Mesenchymal stem cell (in vitro differentiated cells and primary cell): Measurements from ENCODE around the gene TMEM184A.

Experiments
- DNase-seq: peaks from one replicate; pipeline ENCODE4 v3.0.0-alpha.2; 2013
- H2AFZ ChIP-seq: one replicate; pipeline ENCODE4 v1.6.1; 2013; ENCODE audit warnings: low read depth, mild to moderate bottlenecking, control low read depth, inconsistent platforms, low read length, moderate library complexity
- H2AK5ac ChIP-seq: 2 replicates; pipeline ENCODE4 v1.6.1; 2013; ENCODE audit warnings: low read length, moderate library complexity, mild to moderate bottlenecking, inconsistent platforms; ENCODE audit not compliant: severe bottlenecking
- H2BK120ac ChIP-seq: one replicate; pipeline ENCODE4 v1.6.1; 2013; ENCODE audit warnings: low read depth, mild to moderate bottlenecking, inconsistent platforms, low read length, moderate library complexity
- H2BK12ac ChIP-seq, 2 experiments: one replicate each; pipeline ENCODE4 v1.6.1; 2013; ENCODE audit warnings: inconsistent platforms in 2 of 2, low read length in 2 of 2, mild to moderate bottlenecking in 2 of 2, moderate library complexity in 2 of 2, control low read depth in 1 of 2
- H2BK15ac ChIP-seq: one replicate; pipeline ENCODE4 v1.6.1; 2013; ENCODE audit warnings: mild to moderate bottlenecking, low read depth, inconsistent platforms; ENCODE audit not compliant: poor library complexity, severe bottlenecking
- H2BK5ac ChIP-seq: 2 replicates; pipeline ENCODE4 v1.6.1; 2013; ENCODE audit warnings: low read depth, mild to moderate bottlenecking, low read length, control low read depth, inconsistent platforms; ENCODE audit not compliant: poor library complexity, severe bottlenecking
- H3K14ac ChIP-seq, 2 experiments: one replicate each; pipeline ENCODE4 v1.6.1; 2013; ENCODE audit warnings: inconsistent platforms in 2 of 2, low read length in 2 of 2, control low read depth in 1 of 2, mild to moderate bottlenecking in 1 of 2, moderate library complexity in 1 of 2
- H3K18ac ChIP-seq, 2 experiments: one replicate each; pipeline ENCODE4 v1.6.1; 2013; ENCODE audit warnings: inconsistent platforms in 2 of 2, low read length in 2 of 2, control low read depth in 1 of 2, low read depth in 1 of 2, mild to moderate bottlenecking in 1 of 2
- H3K23ac ChIP-seq, 2 experiments: one replicate each; pipeline ENCODE4 v1.6.1; 2013; ENCODE audit warnings: inconsistent platforms in 2 of 2, low read length in 2 of 2, mild to moderate bottlenecking in 2 of 2, moderate library complexity in 2 of 2, control low read depth in 1 of 2
- H3K27ac ChIP-seq: 2 replicates; pipeline ENCODE4 v1.5.1; 2013; ENCODE audit warnings: mild to moderate bottlenecking, moderate library complexity, low read length, control low read depth, inconsistent platforms; ENCODE audit not compliant: poor library complexity, severe bottlenecking
- H3K27me3 ChIP-seq, 2 experiments: 2 replicates each; pipeline versions ENCODE4 v1.6.1 to v1.7.0; 2013; ENCODE audit warnings: low read length in 2 of 2, mild to moderate bottlenecking in 2 of 2, moderate library complexity in 2 of 2, control low read depth in 1 of 2, inconsistent platforms in 1 of 2; ENCODE audit not compliant: control insufficient read depth in 1 of 2, insufficient read depth in 1 of 2
- H3K36me3 ChIP-seq, 2 experiments: 2 replicates each; pipeline versions ENCODE4 v1.6.1 to v1.7.0; 2013; ENCODE audit warnings: low read length in 2 of 2, control low read depth in 1 of 2, inconsistent platforms in 1 of 2, low read depth in 1 of 2, mild to moderate bottlenecking in 1 of 2; ENCODE audit not compliant: insufficient read depth in 2 of 2, control insufficient read depth in 1 of 2
- H3K4ac ChIP-seq, 2 experiments: one replicate each; pipeline ENCODE4 v1.6.1; 2013; ENCODE audit warnings: inconsistent platforms in 2 of 2, low read length in 2 of 2, mild to moderate bottlenecking in 2 of 2, moderate library complexity in 2 of 2, control low read depth in 1 of 2, low read depth in 1 of 2
- H3K4me1 ChIP-seq: 2 replicates; pipeline ENCODE4 v1.6.1; 2013; ENCODE audit warnings: low read depth, low read length, control low read depth; ENCODE audit not compliant: control insufficient read depth, insufficient read depth
- H3K4me2 ChIP-seq: 2 replicates; pipeline ENCODE4 v1.6.1; 2013; ENCODE audit warnings: low read length, mild to moderate bottlenecking, inconsistent platforms; ENCODE audit not compliant: poor library complexity, severe bottlenecking
- H3K4me3 ChIP-seq, 2 experiments: 2 replicates each; pipeline versions ENCODE4 v1.5.1 to v1.7.0; 2013; ENCODE audit warnings: low read length in 2 of 2, mild to moderate bottlenecking in 2 of 2, control low read depth in 1 of 2, low read depth in 1 of 2; ENCODE audit not compliant: insufficient read depth in 1 of 2
- H3K79me1 ChIP-seq: replicated peaks from 2 replicates; pipeline ENCODE4 v1.6.1; 2013; ENCODE audit warnings: mild to moderate bottlenecking, control low read depth, low read length, inconsistent platforms; ENCODE audit not compliant: poor library complexity, severe bottlenecking
- H3K9ac ChIP-seq: 2 replicates; pipeline ENCODE4 v1.7.0; 2013; ENCODE audit warnings: mild to moderate bottlenecking, low read length, moderate library complexity
- H3K9me3 ChIP-seq: 2 replicates; pipeline ENCODE4 v1.7.0; 2013; ENCODE audit warnings: mild to moderate bottlenecking, low read length; ENCODE audit not compliant: control insufficient read depth
- H4K8ac ChIP-seq: one replicate; pipeline ENCODE4 v1.6.1; 2013; ENCODE audit warnings: inconsistent platforms, mild to moderate bottlenecking, low read length, moderate library complexity
- H4K91ac ChIP-seq: one replicate; pipeline ENCODE4 v1.6.1; 2013; ENCODE audit warnings: mild to moderate bottlenecking, low read length, inconsistent platforms
- WGBS: methylation state at CpG from one replicate; pipeline ENCODE4 v1.1.7; 2013; ENCODE audit warnings: mixed read lengths; 5-methylcytosine and 5-hydroxymethylcytosine counted together

The TMEM184A gene

GRCh38 chr7:1563981-1564602, 8.1 kb upstream of the TMEM184A start:
- 96% methylated on average over 15 of the region's 15 CpGs for WGBS

GRCh38 chr7:1562597-1563051, 6.6 kb upstream of the TMEM184A start:
- H3K9me3 ChIP-seq: no peaks in the 10 kb centered on the region
- H3K36me3 ChIP-seq: peaks cover 10 to 12% of the 10 kb centered on the region in 2 experiments
- WGBS: 78% methylated on average over 18 of the region's 18 CpGs
- H2AK5ac ChIP-seq: peak overlapping the region; percentile 55
- H3K4ac ChIP-seq: no peak overlapping the region
- H2AFZ ChIP-seq: no peak overlapping the region
- H2BK15ac ChIP-seq: peak overlapping the region; percentile 12
- H2BK120ac ChIP-seq: no peak overlapping the region
- H3K4me3 ChIP-seq: no peak overlapping the region
- H4K8ac ChIP-seq: no peak overlapping the region
- peak overlapping the region in 1 of 2 experiments; percentile 58 for H3K14ac ChIP-seq
- peak overlapping the region in 1 of 2 experiments; percentile 62 for H3K23ac ChIP-seq
- H3K4me1 ChIP-seq: peaks cover 36% of the 10 kb centered on the region
- DNase-seq: peak; percentile 47
- no peak overlapping the region for H3K9ac ChIP-seq
- no peak overlapping the region for H3K4me2 ChIP-seq
- no peak overlapping the region for H3K18ac ChIP-seq
- no peak overlapping the region for H3K27ac ChIP-seq
- peaks cover 2% of the 10 kb centered on the region for H3K79me1 ChIP-seq
- peak overlapping the region in 1 of 2 experiments; percentile 32 for H2BK12ac ChIP-seq
- H2BK5ac ChIP-seq: no peak overlapping the region
- H3K27me3 ChIP-seq: no peaks in the 10 kb centered on the region
- H4K91ac ChIP-seq: no peak overlapping the region

More at GRCh38 chr7:1563981-1564602, 8.1 kb upstream of the TMEM184A start:
- Histone ChIP-seq H3K4me3 (peak overlapping the region in 1 of 2 experiments; percentile 4), H2BK12ac (no peak overlapping the region), H3K9ac (peak overlapping the region; percentile 36), H2BK5ac (no peak overlapping the region), H3K36me3 (peaks cover 10 to 12% of the 10 kb centered on the region in 2 experiments), H3K9me3 (no peaks in the 10 kb centered on the region), H2BK15ac (no peak overlapping the region), H3K14ac (no peak overlapping the region), H3K4ac (no peak overlapping the region), H2AFZ (no peak overlapping the region), H3K23ac (no peak overlapping the region), H3K27me3 (no peaks in the 10 kb centered on the region), H3K27ac (no peak overlapping the region), H3K4me1 (peaks cover 38% of the 10 kb centered on the region), H3K79me1 (peaks cover 2% of the 10 kb centered on the region), H4K91ac (no peak overlapping the region), H3K18ac (no peak overlapping the region), H3K4me2 (no peak overlapping the region), H4K8ac (no peak overlapping the region), H2BK120ac (no peak overlapping the region), H2AK5ac (no peak overlapping the region)
- no peak for DNase-seq

DNA sequence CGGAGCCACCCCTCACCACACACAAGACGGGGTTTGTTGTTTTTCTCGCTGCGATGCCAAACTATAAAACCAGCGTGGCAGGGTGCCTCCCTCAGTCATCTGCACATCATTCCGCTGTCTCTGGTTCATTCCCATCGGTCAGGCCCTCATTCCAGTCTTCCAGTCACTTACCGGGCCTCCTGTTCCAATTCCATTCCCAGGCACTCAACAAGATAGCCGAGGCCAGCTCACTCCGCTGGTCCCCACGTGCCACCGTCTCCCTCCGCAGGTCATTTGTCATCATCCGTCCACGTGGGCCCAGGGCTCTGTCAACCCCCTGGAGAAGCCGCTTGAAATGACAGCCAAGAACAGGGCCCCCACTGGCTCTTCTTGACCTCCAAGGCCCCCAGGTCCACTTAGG, 6.1 kb upstream of the TMEM184A start:
- H2BK120ac ChIP-seq: no peak overlapping the region
- H3K27ac ChIP-seq: no peak overlapping the region
- H3K18ac ChIP-seq: no peak overlapping the region
- H4K8ac ChIP-seq: no peak overlapping the region
- H3K4me2 ChIP-seq: no peak overlapping the region
- peak overlapping the region; percentile 55 for H2AK5ac ChIP-seq
- peaks cover 10 to 12% of the 10 kb centered on the region in 2 experiments for H3K36me3 ChIP-seq
- H3K4ac ChIP-seq: peak overlapping the region in 1 of 2 experiments; percentile 52
- no peak overlapping the region for H3K4me3 ChIP-seq
- no peak for DNase-seq
- H2BK12ac ChIP-seq: no peak overlapping the region
- H2AFZ ChIP-seq: no peak overlapping the region
- no peaks in the 10 kb centered on the region for H3K27me3 ChIP-seq
- H3K14ac ChIP-seq: peak overlapping the region in 1 of 2 experiments; percentile 58
- peaks cover 2% of the 10 kb centered on the region for H3K79me1 ChIP-seq
- 87% methylated on average over 16 of the region's 16 CpGs for WGBS
- H3K23ac ChIP-seq: no peak overlapping the region
- peaks cover 31% of the 10 kb centered on the region for H3K4me1 ChIP-seq
- H3K9ac ChIP-seq: no peak overlapping the region
- no peak overlapping the region for H2BK5ac ChIP-seq
- H2BK15ac ChIP-seq: no peak overlapping the region
- H3K9me3 ChIP-seq: no peaks in the 10 kb centered on the region
- H4K91ac ChIP-seq: no peak overlapping the region

DNA sequence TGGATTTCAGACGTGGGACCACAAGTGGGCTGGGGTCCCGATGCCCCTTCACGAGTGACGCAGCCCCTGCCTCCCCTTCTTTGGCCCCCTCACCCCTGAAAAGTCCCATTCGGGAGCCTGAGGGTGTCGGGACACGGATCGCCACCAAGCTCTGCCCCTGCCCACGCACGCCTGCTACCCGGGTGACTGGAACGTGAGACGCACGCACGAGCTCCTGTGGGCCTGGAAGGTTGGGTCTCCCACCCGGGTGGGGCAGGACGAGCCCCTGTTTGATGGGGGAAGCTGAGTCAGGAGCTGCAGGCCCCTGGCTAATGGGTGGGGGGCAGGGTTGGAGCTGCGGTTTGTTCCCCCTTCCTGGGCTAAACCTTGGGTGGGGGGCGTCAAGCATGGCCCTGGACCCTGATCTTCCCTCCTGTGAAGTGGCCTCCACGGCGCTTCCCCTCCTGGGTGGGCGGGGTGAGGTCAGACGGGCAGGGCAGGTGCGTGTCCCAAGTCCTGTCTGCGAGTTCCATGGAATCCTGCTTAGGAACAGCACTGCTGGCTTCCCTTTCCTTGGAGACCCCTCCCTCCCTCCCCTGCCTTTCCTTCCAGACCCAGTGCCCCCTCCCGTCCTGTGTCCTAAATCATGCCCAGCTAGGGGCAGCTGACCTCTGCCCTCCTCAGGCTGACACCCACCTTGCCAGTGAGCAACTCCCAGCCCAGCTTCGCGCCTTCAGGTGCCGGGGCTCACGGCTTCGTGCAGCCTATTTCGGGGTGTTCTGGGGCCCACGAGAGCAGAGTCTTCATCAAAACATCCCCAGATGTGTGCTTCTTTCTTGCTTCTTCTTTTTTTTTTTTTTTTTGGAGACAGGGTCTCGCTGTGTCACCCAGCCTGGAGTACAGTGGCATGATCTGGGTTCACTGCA, 5.3 kb upstream of the TMEM184A start:
- Histone ChIP-seq H2BK15ac (no peak overlapping the region), H4K8ac (no peak overlapping the region), H3K36me3 (peaks cover 7% of the 10 kb centered on the region in 2 experiments), H2BK120ac (no peak overlapping the region), H3K18ac (no peak overlapping the region), H4K91ac (no peak overlapping the region), H3K9me3 (no peaks in the 10 kb centered on the region), H3K23ac (no peak overlapping the region), H3K27me3 (no peaks in the 10 kb centered on the region), H2AK5ac (no peak overlapping the region), H2BK12ac (peak overlapping the region in 1 of 2 experiments; percentile 6), H3K14ac (no peak overlapping the region), H3K4me2 (no peak overlapping the region), H3K79me1 (peaks cover 2% of the 10 kb centered on the region), H2AFZ (no peak overlapping the region), H3K4me3 (no peak overlapping the region), H3K9ac (no peak overlapping the region), H3K4ac (no peak overlapping the region), H2BK5ac (no peak overlapping the region), H3K4me1 (peaks cover 26% of the 10 kb centered on the region), H3K27ac (no peak overlapping the region)
- DNase-seq: no peak
- WGBS: 92% methylated on average over 33 of the region's 34 CpGs
